HG03175 (cell line): ENCODE results near the gene ITIH3.
A peak's percentile ranks its signal among the peaks of the same experiment; 100 is the strongest.

Experiments used
- ATAC-seq: cut with Tn5 transposase; IDR thresholded peaks from one replicate; pipeline ENCODE4 v1.9.1; 2021; ENCODE audit warnings: mild to moderate bottlenecking, moderate library complexity; ENCODE audit not compliant: unreplicated experiment

Gene ITIH3

GRCh38 chr3:52779011-52779836 is 15.4 kb upstream of the ITIH3 start:
- peak; percentile 71 for ATAC-seq

GRCh38 chr3:52779837-52780585 is 14.6 kb upstream of the ITIH3 start:
- no peak for ATAC-seq

- no peak for ATAC-seq
Measured at GRCh38 chr3:52781741-52782140, 12.9 kb upstream of the ITIH3 start.

- ATAC-seq, result no peak
Measured at GRCh38 chr3:52782412-52783210, 12.0 kb upstream of the ITIH3 start.

DNA sequence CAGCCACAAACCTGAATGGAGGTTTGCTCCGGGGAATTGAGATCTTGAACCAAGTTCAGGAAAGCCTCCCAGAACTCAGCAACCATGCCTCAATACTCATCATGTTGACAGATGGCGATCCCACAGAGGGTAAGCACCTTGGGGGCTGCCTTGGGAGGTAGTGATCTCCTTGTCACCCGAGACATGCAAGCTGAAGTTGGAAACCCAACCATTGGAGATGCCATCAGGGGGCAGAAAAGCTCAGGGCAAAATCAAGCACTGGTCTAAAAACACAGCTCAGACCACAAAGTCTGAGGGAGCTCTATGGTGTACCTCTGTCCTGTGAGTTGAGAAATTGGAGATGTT is 11.4 kb upstream of the ITIH3 start:
- no peak for ATAC-seq

DNA sequence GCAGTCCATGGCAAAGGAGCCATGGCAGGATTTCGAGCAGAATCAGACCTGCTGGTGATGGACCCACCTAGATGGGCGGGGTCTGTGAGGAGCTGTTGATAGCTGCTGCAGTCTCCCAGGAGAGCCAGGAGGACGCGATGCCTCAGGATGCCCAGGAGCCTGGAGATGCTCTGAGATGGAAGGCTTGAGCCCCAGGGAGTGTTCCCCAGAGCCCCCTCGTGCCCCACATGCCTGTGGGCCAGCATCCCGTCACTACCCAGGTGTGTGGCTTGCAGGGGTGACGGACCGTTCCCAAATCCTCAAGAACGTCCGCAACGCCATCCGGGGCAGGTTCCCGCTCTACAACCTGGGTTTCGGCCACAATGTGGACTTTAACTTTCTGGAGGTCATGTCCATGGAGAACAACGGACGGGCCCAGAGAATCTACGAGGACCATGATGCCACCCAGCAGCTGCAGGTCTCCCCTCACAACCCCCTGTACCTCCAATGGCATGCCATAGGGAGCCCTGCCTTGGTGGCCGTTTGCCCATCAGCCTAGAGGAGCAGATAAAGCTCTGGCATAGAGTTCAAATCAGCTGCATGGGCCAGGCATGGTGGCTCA is 10.5 kb upstream of the ITIH3 start:
- no peak for ATAC-seq

GRCh38 chr3:52784931-52785590 is 9.5 kb upstream of the ITIH3 start:
- no peak for ATAC-seq

GRCh38 chr3:52786330-52787215 is 8.0 kb upstream of the ITIH3 start:
- no peak for ATAC-seq

GRCh38 chr3:52787246-52787645 is 7.3 kb upstream of the ITIH3 start:
- ATAC-seq, result no peak

DNA sequence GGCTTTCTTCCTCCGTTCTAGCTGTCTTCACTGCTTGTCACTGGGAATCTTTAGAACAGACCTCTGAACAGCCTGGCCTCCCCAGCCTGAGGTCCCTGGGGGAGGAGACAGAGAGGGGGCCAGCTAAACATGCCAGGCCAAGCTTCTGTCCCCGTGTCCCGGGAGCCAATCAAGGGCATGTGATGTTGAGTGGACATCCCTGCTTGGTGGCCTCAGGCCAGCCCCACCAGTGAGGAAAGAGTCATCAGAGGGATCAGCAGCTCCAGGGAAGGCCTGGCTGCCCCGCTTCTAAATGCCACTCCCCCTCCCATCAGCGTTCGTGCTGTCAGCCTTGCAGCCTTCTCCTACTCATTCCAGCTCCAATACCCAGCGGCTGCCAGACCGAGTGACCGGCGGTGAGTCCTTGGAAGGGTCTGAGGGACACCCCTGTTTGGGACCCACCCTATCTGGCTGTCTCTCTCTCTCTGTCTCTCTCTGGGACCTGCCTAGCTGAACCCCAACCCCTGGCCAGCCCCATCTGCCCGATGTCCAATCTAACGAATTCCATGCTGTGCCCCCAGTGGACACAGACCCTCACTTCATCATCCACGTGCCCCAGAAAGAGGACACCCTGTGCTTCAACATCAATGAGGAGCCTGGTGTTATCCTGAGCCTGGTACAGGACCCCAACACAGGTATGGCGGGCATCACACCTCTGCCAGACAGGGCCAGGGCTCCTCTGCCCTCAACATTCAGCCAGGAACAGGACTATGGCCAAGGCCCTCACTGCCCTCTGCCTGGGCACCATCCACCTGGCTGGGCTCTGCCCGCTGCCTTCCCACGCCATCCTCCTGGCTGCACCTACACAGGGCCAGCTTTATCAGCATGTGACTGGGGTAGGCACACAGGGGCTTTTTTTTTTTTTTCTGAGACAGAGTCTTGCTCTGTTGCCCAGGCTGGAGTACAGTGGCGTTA is 6.6 kb upstream of the ITIH3 start:
- no peak for ATAC-seq

GRCh38 chr3:52788890-52789745 is 5.5 kb upstream of the ITIH3 start:
- ATAC-seq, result no peak

- ATAC-seq, result no peak
Measured at GRCh38 chr3:52789746-52790040, 4.9 kb upstream of the ITIH3 start.

DNA sequence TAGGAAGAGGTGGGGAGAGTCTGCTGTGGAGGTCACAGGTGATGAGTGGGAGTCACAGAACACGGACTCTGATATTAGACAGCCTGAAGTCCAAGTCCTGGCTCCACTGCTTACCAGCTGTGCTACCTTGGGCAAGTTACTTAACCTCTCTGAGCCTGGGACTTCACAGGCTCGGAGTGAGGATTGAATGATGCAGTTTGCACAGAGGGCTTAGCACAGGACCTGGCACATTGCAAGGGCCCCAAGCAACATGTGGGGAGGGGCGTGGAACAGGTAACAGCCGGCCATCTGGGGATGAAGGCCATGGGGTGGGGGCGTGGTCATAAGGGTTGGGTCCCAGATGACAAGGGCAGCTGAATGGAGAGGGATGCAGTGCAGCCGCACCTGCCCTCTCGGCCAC is 4.3 kb upstream of the ITIH3 start:
- ATAC-seq, result no peak

- no peak for ATAC-seq
Measured at GRCh38 chr3:52790741-52791140, 3.9 kb upstream of the ITIH3 start.

DNA sequence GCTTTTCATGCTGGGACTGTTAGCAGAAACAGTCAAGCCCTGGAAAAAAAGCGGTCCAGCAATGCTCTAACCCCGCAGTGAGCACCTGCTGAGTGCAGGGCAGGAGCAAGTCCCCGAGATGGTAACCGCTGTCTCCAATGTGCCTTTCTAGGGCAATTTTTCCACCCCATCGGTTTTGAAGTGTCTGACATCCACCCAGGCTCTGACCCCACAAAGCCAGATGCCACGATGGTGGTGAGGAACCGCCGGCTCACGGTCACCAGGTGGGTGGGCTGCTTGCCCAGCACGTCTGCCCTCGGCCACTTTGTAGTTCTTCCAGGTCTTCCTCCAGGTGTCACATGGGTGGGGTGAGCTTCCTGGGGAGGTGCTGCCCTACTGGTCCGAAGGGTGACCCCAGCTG is 3.2 kb upstream of the ITIH3 start:
- ATAC-seq, result no peak

GRCh38 chr3:52791928-52792327 is 2.7 kb upstream of the ITIH3 start:
- ATAC-seq, result no peak

DNA sequence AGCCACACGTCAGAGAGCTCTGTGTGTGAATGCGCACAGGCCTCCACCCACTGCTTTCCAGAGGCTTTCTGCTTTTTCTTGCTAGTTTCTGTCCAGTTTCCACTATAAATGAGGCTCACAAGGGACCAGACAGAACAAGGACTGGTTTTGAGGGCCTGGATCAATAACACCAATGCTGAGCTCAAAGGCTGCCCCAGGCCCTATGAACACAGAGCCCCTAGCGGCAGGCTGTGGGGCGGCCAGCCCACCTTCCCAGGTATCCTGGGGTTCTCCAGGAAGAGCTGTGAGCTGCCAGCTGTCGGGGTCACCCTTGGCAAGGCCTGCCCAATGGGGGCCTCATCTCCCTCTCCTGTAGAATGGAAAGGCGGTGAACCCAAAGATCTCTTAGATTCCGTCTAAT is 2.2 kb upstream of the ITIH3 start:
- no peak for ATAC-seq
